Skeletal muscle cell (primary cell): ENCODE measurements around the gene SULT1C4.
A peak's percentile ranks its signal among the peaks of the same experiment; 100 is the strongest.

Experiments
- DNase-seq: peaks from one replicate; pipeline ENCODE4 v3.0.0-alpha.2; 2010; ENCODE audit warnings: low read depth
- H3K4me3 ChIP-seq: 2 replicates; pipeline ENCODE4 v1.5.1; 2011; ENCODE audit warnings: low read depth, mild to moderate bottlenecking, control low read depth, low read length, moderate library complexity

SULT1C4 gene

GRCh38 chr2:108367561-108368175, 10.1 kb upstream of the SULT1C4 start:
- no peak overlapping the region for H3K4me3 ChIP-seq
- DNase-seq, result no peak

- DNase-seq, result no peak
- H3K4me3 ChIP-seq, result no peak overlapping the region
Observed at GRCh38 chr2:108369153-108369552, 8.6 kb upstream of the SULT1C4 start.

- no peak for DNase-seq
- no peak overlapping the region for H3K4me3 ChIP-seq
Observed at GRCh38 chr2:108370080-108370479, 7.7 kb upstream of the SULT1C4 start.

GRCh38 chr2:108376774-108377173, 980 bp upstream of the SULT1C4 start:
- DNase-seq, result no peak
- no peak overlapping the region for H3K4me3 ChIP-seq

GRCh38 chr2:108377401-108377800, 353 bp upstream of the SULT1C4 start:
- no peak overlapping the region for H3K4me3 ChIP-seq

GRCh38 chr2:108378851-108379250, 1.1 kb downstream of the SULT1C4 start:
- DNase-seq, result no peak
- H3K4me3 ChIP-seq, result no peak overlapping the region

More at GRCh38 chr2:108377401-108377800, 353 bp upstream of the SULT1C4 start:
- DNase-seq, result no peak

GRCh38 chr2:108382196-108382595, 4.4 kb downstream of the SULT1C4 start:
- no peak for DNase-seq
- H3K4me3 ChIP-seq, result no peak overlapping the region

GRCh38 chr2:108383146-108383830, 5.5 kb downstream of the SULT1C4 start:
- H3K4me3 ChIP-seq, result no peak overlapping the region
- DNase-seq, result no peak

GRCh38 chr2:108384662-108385393, 7.1 kb downstream of the SULT1C4 start:
- DNase-seq, result no peak
- no peak overlapping the region for H3K4me3 ChIP-seq

- no peak overlapping the region for H3K4me3 ChIP-seq
- no peak for DNase-seq
Observed at GRCh38 chr2:108385411-108386071, 7.8 kb downstream of the SULT1C4 start.

GRCh38 chr2:108388045-108388444, 10.3 kb downstream of the SULT1C4 start:
- H3K4me3 ChIP-seq, result no peak overlapping the region
- no peak for DNase-seq

GRCh38 chr2:108390340-108390739, 12.6 kb downstream of the SULT1C4 start:
- no peak overlapping the region for H3K4me3 ChIP-seq
- DNase-seq, result no peak

- DNase-seq, result no peak
- H3K4me3 ChIP-seq, result no peak overlapping the region
Observed at GRCh38 chr2:108392029-108392428, 14.3 kb downstream of the SULT1C4 start.

GRCh38 chr2:108393197-108393596, 15.4 kb downstream of the SULT1C4 start:
- no peak overlapping the region for H3K4me3 ChIP-seq
- no peak for DNase-seq

- no peak overlapping the region for H3K4me3 ChIP-seq
- no peak for DNase-seq
Observed at GRCh38 chr2:108395155-108395554, 17.4 kb downstream of the SULT1C4 start.

- DNase-seq, result no peak
Observed at GRCh38 chr2:108396845-108397244, 19.1 kb downstream of the SULT1C4 start.

GRCh38 chr2:108399479-108399878, 21.7 kb downstream of the SULT1C4 start:
- DNase-seq, result no peak
- H3K4me3 ChIP-seq, result no peak overlapping the region

More at GRCh38 chr2:108396845-108397244, 19.1 kb downstream of the SULT1C4 start:
- no peak overlapping the region for H3K4me3 ChIP-seq

- no peak for DNase-seq
- no peak overlapping the region for H3K4me3 ChIP-seq
Observed at GRCh38 chr2:108401800-108402199, 24.0 kb downstream of the SULT1C4 start.

GRCh38 chr2:108403494-108403893, 25.7 kb downstream of the SULT1C4 start:
- DNase-seq, result peak; percentile 23

GRCh38 chr2:108404784-108405397, 27.1 kb downstream of the SULT1C4 start:
- H3K4me3 ChIP-seq, result no peak overlapping the region

More at GRCh38 chr2:108403494-108403893, 25.7 kb downstream of the SULT1C4 start:
- H3K4me3 ChIP-seq, result no peak overlapping the region

More at GRCh38 chr2:108404784-108405397, 27.1 kb downstream of the SULT1C4 start:
- DNase-seq, result no peak
